GM19193 (cell line): ENCODE results near the gene LRP1.

Source experiments
- POLR2A ChIP-seq: IDR thresholded peaks from 4 replicates; pipeline ENCODE4 v1.6.1; 2011; ENCODE audit not compliant: insufficient read depth, insufficient read length; ENCODE audit errors: extremely low read depth

Gene LRP1

GRCh38 chr12:57203791-57204190, 75.5 kb downstream of the LRP1 start:
- TF ChIP-seq POLR2A: no peak

GRCh38 chr12:57204454-57204853, 76.2 kb downstream of the LRP1 start:
- no peak for TF ChIP-seq POLR2A

GRCh38 chr12:57205186-57205585, 76.9 kb downstream of the LRP1 start:
- no peak for TF ChIP-seq POLR2A

- no peak for TF ChIP-seq POLR2A
Measured at GRCh38 chr12:57205931-57206330, 77.6 kb downstream of the LRP1 start.

- no peak for TF ChIP-seq POLR2A
Measured at GRCh38 chr12:57207731-57208630, 79.7 kb downstream of the LRP1 start.

- no peak for TF ChIP-seq POLR2A
Measured at GRCh38 chr12:57208631-57209282, 80.5 kb downstream of the LRP1 start.

GRCh38 chr12:57209916-57210315, 81.6 kb downstream of the LRP1 start:
- no peak for TF ChIP-seq POLR2A

- no peak for TF ChIP-seq POLR2A
Measured at GRCh38 chr12:57210461-57210860, 82.2 kb downstream of the LRP1 start.

- TF ChIP-seq POLR2A: no peak
Measured at GRCh38 chr12:57210926-57211692, 82.8 kb downstream of the LRP1 start.

GRCh38 chr12:57211791-57212700, 83.8 kb downstream of the LRP1 start:
- TF ChIP-seq POLR2A: no peak

- no peak for TF ChIP-seq POLR2A
Measured at GRCh38 chr12:57212701-57213057, 84.4 kb downstream of the LRP1 start.

GRCh38 chr12:57213058-57213715, 84.9 kb downstream of the LRP1 start:
- TF ChIP-seq POLR2A: no peak

GRCh38 chr12:57213763-57214397, 85.6 kb downstream of the LRP1 start:
- TF ChIP-seq POLR2A: no peak
